ENCODE data around the gene NSG2.
"Not testable (repeated sequence)": the region's sequence is repeated elsewhere in the genome, so short reads cannot be mapped to it uniquely, and the experiment has no call there.

The NSG2 gene

DNA sequence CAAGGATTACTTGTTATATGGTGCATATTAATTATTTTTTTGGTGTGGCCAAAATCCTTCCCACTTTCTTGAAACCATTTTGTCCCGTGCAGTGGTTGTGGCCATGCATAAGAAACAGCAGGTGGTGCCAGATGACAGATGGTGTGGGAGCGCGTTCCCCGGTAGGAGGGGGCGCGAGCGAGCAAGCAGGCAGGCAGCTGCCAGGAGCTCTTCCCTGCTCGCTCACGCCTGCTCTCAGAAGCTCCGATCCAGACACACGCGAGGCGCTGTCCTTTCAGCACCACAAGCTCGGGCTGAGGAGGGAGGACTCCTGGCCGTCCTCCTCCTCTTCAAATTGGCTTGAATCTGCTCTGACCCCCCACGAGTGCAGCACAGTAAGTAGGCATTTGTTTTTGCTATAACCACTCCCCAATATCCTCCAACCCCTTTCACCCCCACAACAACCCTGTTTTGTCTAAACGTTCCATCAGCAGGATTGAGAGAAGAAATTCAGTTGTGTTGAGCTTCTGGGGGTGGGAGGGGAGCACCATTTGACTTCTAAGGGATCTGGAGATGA lies at the start of gene NSG2:
NSG2 (plus strand) TSS at position 237 of the 556 bp plus-strand sequence. CDS start 1,050 bp downstream, outside the sequence.
- DNase-seq (ENCODE audit: low read depth), result no peak

DNA sequence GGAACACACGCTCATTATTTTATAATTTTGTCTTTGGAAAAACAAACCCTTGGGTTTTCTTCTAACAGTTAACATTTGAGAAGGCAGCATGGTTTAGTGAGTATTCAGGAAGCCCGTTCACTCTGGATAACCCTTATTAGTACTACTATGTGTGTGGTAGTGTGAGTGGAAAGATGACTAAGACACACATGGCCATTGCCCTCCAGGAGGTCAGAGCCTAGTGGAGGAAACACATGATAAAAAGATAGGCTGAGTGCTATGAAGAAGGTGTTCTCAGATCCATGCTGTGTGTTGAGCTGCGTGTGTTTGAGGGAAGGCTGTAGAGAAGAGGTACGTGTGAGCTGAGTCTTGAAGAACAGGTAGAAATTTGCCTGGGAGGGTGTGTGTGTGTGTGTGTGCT lies 48.2 kb upstream of the NSG2 start:
- no peak for DNase-seq (ENCODE audit: low read depth)

- DNase-seq (ENCODE audit: low read depth), result no peak
These were observed 47.0 kb upstream of the NSG2 start for GRCh38 chr5:173998531-173998930.

DNA sequence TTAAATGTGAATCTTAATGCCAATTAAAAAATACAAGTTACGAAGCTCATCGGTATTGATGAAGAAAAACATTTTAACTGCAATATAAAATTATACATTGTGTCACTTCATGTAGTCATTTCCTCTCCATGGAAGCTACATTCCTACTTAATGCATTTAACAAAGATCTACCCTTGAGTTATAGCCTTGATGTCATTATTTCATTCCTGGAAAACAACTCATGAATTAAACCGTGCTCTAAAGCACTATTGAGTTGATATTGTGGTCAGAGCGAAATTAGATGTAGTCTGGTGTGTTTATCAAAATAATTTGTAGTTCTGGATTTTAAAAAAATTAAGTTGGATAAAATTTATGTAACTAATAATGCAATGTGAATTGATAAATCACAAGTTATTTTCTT lies 45.4 kb upstream of the NSG2 start:
- DNase-seq (ENCODE audit: low read depth), result no peak

GRCh38 chr5:174003795-174004194 lies 41.7 kb upstream of the NSG2 start:
- DNase-seq (ENCODE audit: low read depth), result no peak

- no peak for DNase-seq (ENCODE audit: low read depth)
These were observed 36.6 kb upstream of the NSG2 start for GRCh38 chr5:174008922-174009321.

GRCh38 chr5:174010365-174010764 lies 35.1 kb upstream of the NSG2 start:
- DNase-seq (ENCODE audit: low read depth), result no peak

DNA sequence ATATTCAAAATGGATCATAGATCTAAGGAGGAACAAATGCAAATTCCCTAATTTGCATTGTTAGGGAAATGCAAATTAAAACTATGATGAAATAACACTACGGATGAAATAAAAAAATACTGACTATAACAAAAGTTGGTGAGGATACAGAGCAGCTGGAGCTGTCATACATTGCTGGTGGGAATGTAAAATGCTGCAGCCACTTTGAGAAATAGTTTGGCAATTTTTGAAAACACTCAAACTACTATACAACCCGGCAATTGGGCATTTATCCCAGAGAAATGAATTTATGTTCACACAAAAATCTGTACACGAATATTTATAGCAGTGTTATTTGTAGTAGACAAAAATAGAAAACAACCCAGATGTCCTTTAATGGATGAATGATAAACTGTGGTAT lies 34.1 kb upstream of the NSG2 start:
- no peak for DNase-seq (ENCODE audit: low read depth)

- DNase-seq (ENCODE audit: low read depth), result not testable (repeated sequence)
These were observed 25.2 kb upstream of the NSG2 start for GRCh38 chr5:174020069-174020927.

- DNase-seq (ENCODE audit: low read depth), result no peak
These were observed 24.6 kb upstream of the NSG2 start for GRCh38 chr5:174020928-174021304.

- no peak for DNase-seq (ENCODE audit: low read depth)
These were observed 23.0 kb upstream of the NSG2 start for GRCh38 chr5:174022384-174023095.

GRCh38 chr5:174030286-174030685 lies 15.2 kb upstream of the NSG2 start:
- DNase-seq (ENCODE audit: low read depth), result no peak

- no peak for DNase-seq (ENCODE audit: low read depth)
These were observed 846 bp upstream of the NSG2 start for GRCh38 chr5:174044466-174045254.

GRCh38 chr5:174046558-174046957 lies 1.1 kb downstream of the NSG2 start:
- no peak for DNase-seq (ENCODE audit: low read depth)

GRCh38 chr5:174047472-174048099 lies 2.1 kb downstream of the NSG2 start:
- DNase-seq (ENCODE audit: low read depth), result no peak

GRCh38 chr5:174052636-174053035 lies 7.1 kb downstream of the NSG2 start:
- no peak for DNase-seq (ENCODE audit: low read depth)

DNA sequence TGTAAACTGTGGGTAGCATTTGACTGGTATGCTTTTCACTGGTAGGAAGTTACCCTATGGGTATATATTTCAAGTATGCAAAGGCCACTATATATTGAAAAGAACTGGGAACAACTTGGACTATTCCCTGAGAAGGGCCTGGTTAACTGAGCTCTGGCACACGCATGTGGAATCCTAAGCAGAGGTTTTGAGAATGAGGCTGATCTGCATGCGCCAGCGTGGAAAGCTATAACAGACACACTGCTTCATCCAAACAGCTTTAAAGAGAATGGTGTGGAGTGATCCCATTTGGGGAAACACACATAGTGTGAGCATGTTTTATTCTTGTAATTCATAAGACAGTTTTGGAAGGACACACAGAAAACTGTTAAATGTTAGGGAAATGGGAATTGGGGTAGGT lies 8.4 kb downstream of the NSG2 start:
- no peak for DNase-seq (ENCODE audit: low read depth)

GRCh38 chr5:174056064-174056847 lies 10.8 kb downstream of the NSG2 start:
- DNase-seq (ENCODE audit: low read depth), result no peak

DNA sequence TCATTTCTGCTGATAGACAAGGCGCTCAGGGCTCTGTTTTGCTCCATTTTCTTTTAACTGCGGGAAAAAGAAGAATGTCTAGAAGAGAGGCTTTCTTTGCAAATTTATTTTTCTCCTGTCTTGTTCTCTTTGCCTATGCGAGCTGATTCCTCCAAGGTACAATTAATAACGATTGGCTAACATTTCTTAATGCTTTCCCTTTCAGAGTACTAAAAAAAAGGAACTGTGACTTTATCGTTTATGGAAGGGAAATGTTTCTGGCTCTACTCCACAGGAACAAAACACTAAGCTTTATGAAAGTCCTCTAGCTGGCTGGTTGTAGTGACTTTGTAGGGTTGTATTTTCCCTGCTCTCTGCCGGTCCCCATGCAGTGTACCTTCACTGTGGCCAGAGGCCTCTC lies 11.7 kb downstream of the NSG2 start:
- DNase-seq (ENCODE audit: low read depth), result no peak

GRCh38 chr5:174058433-174059122 lies 13.1 kb downstream of the NSG2 start:
- no peak for DNase-seq (ENCODE audit: low read depth)

All from HS-27A (cell line).